CD4-positive, alpha-beta T cell treated with Interleukin-4 for 4 hours (primary cell): ENCODE results near the gene KRT5.
"Not testable (repeated sequence)": the region's sequence is repeated elsewhere in the genome, so short reads cannot be mapped to it uniquely, and the experiment has no call there.

Experiments
- DNase-seq: peaks from one replicate; pipeline ENCODE4 v3.0.0-alpha.2; 2020

The KRT5 gene

GRCh38 chr12:52493172-52493571 lies 27.0 kb downstream of the KRT5 start, which contains the start of gene KRT6A:
Gene KRT6A (minus strand): TSS chr12:52493257. CDS start chr12:52493188, 69 bp downstream.
- no peak for DNase-seq

GRCh38 chr12:52492405-52492804 lies 27.8 kb downstream of the KRT5 start:
- DNase-seq = not testable (repeated sequence)

GRCh38 chr12:52491495-52491894 lies 28.7 kb downstream of the KRT5 start:
- not testable (repeated sequence) for DNase-seq

- DNase-seq = no peak
These were observed 31.5 kb downstream of the KRT5 start for GRCh38 chr12:52488736-52489135.

- not testable (repeated sequence) for DNase-seq
These were observed 32.3 kb downstream of the KRT5 start for GRCh38 chr12:52487744-52488443.

- no peak for DNase-seq
These were observed 33.0 kb downstream of the KRT5 start for GRCh38 chr12:52487211-52487610.

- no peak for DNase-seq
These were observed 33.8 kb downstream of the KRT5 start for GRCh38 chr12:52486166-52487105.

- DNase-seq = no peak
These were observed 40.1 kb downstream of the KRT5 start for GRCh38 chr12:52480073-52480472.

GRCh38 chr12:52477651-52478050 lies 42.5 kb downstream of the KRT5 start:
- no peak for DNase-seq

GRCh38 chr12:52474212-52474611 lies 46.0 kb downstream of the KRT5 start:
- DNase-seq = no peak

- DNase-seq = no peak
These were observed 46.4 kb downstream of the KRT5 start, which contains the start of gene KRT6C for GRCh38 chr12:52473768-52474167. Gene KRT6C (minus strand): TSS chr12:52473805. CDS start chr12:52473737, 68 bp downstream.

- no peak for DNase-seq
These were observed 50.3 kb downstream of the KRT5 start for GRCh38 chr12:52469853-52470252.

- DNase-seq = no peak
These were observed 55.3 kb downstream of the KRT5 start for GRCh38 chr12:52464897-52465296.
